GM10248 (cell line): ENCODE results near the gene WNT7A.

ENCODE experiments used
- CTCF ChIA-PET: fragments of 300-600 bp; sonication (Branson Sonifier 250); formaldehyde crosslinking; extraction: SDS; loops from one replicate; lab custom pipeline; 2021; ENCODE audit warnings: antibody characterized with exemption; lab: Yijun Ruan, JAX
- POLR2A ChIA-PET: fragments of 350-650 bp; sonication (Branson Sonifier 250); formaldehyde crosslinking; extraction: SDS; loops from one replicate; lab custom pipeline; 2020; ENCODE audit warnings: antibody characterized with exemption; lab: Yijun Ruan, JAX
- DNase-seq: peaks from one replicate; pipeline ENCODE4 v3.0.0; 2012; ENCODE audit errors: extremely low spot score
- CTCF ChIP-seq: IDR thresholded peaks from 2 replicates; pipeline ENCODE4 v1.5.1; 2012; ENCODE audit warnings: mild to moderate bottlenecking, low read depth; ENCODE audit errors: extremely low read depth, missing control alignments, control extremely low read depth

Gene WNT7A

GRCh38 chr3:13826672-13827071 lies 53.2 kb downstream of the WNT7A start:
- TF ChIP-seq CTCF: no peak
- no peak for DNase-seq
- CTCF ChIA-PET: interaction anchor here (0.7 to 0.9 kb wide), 2 partner anchors 12 to 14 kb away, joined by 3 read pairs; no protein-coding TSS in a partner anchor
- POLR2A ChIA-PET: no interaction called here

- CTCF ChIA-PET: interaction anchor here (0.7 kb wide), 1 partner anchor 15 kb away, joined by 3 read pairs; no protein-coding TSS in a partner anchor
- POLR2A ChIA-PET: no interaction called here
- DNase-seq: no peak
- no peak for TF ChIP-seq CTCF
Observed at GRCh38 chr3:13825821-13826220, 54.0 kb downstream of the WNT7A start.

DNA sequence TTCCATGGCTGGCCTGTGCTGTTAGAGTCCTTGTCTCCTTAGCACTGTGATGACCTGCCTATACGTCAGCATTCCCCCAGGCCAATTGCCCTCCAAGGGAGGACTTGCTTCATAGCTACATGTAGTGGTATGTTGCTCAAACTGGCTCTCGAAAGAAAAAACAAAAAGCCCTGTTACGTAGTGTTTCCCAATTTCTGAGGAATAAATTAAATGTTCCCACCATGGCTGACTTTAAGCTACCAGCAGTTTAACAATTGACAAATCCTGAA lies 54.6 kb downstream of the WNT7A start:
- DNase-seq: no peak
- CTCF ChIA-PET: no interaction called here
- POLR2A ChIA-PET: no interaction called here
- no peak for TF ChIP-seq CTCF

DNA sequence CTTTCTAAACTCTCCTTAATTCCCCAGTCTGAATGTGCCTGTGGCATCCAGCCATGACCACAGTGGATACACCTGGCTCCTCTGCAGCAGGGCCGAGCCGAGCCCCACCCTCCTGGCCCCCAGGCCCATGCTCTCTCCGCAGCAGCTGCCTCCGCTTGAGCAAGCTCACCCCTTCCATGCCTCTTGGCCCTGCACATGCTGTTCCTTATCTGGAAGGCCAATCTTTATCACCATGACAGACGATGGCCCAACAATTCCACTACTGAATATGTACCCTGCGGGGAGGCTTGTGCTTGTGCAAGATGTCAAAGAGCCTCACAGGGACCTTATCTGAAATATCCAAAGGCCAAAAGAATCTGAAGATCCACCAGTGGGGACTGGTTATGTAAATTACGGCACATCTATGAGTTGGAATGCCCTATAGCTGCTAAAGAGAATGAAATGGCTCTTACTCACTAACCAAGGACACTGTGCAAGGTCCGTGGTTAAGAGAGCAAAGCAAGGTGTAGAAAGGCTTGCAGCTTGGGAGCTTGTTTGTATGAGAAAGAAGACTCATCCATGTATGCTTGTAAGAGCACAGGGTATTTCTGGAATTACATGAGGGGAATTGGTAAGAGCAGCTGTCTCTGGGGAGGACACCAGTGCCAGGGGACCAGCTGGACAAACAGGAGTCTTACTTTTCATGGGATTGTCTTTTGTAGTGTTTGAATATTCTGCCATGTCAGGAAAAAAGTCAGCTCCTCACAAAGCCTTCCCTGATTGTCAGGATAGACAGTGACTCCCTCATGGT lies 55.2 kb downstream of the WNT7A start:
- DNase-seq: no peak
- no peak for TF ChIP-seq CTCF
- CTCF ChIA-PET: interaction anchor here (1.3 kb wide), 1 partner anchor 30 kb away, joined by 3 read pairs; no protein-coding TSS in a partner anchor
- POLR2A ChIA-PET: no interaction called here

- ChIA-PET POLR2A (no interaction called here), CTCF (interaction anchor here (1.3 kb wide), 1 partner anchor 29 kb away, joined by 3 read pairs; no protein-coding TSS in a partner anchor)
- TF ChIP-seq CTCF: no peak
- DNase-seq: no peak
Observed at GRCh38 chr3:13823692-13824091, 56.2 kb downstream of the WNT7A start.

DNA sequence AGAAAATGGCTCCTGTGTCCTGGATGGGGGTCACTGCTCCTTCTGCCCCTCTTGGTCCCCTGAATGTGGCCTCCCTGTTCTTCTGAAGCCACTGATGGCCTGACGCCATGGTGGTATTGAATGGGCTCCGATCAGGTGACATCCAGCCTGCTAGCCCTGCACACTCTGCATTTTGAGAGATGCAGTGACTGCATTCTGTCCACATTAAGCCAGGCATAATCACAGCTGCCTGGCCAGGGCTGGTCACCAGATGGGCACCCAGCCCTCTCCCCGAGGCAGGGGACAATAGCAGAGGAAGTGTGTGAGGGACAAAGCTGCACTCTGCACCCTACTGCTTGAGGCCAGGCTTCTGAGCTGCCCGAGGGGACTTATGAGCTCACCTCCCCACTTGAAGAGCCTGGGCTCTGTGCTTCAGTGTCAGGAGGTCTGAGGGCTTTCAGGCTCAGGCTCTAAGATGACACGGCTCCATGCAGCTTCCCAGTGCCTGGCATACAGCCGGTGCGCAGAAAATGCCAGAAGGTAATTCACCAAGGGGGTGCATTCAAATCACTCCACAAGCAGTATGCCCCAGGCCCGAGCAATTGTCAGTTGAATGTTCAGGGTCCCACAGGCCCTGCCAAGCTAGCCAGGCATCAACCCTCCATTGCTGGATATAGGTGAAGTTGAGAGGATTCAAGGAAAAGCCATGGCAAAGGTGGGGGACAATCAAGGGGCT lies 56.8 kb downstream of the WNT7A start:
- ChIA-PET CTCF (interaction anchor here (1.3 kb wide), 1 partner anchor 29 kb away, joined by 3 read pairs; no protein-coding TSS in a partner anchor), POLR2A (no interaction called here)
- no peak for DNase-seq
- TF ChIP-seq CTCF: no peak
